Peyer's patch (tissue), 4 donors: Measurements from ENCODE around the gene B4GALNT2.

Source experiments
- CTCF ChIP-seq, 6 experiments: fragments of 450-650 bp in 4 of 6; fragments of 200-600 bp in 2 of 6; sonication (generic) in 1 of 6; IDR thresholded peaks; one replicate each; pipeline ENCODE4 v1.5.1; 2017 to 2019; ENCODE audit warnings: antibody characterized with exemption in 6 of 6, mild to moderate bottlenecking in 3 of 6, moderate library complexity in 1 of 6
- POLR2A ChIP-seq, 2 donors: fragments of 450-650 bp; IDR thresholded peaks; one replicate each; pipeline ENCODE4 v1.5.1; 2017; ENCODE audit warnings: antibody characterized with exemption in 2 of 2, mild to moderate bottlenecking in 2 of 2, moderate library complexity in 2 of 2

- TF ChIP-seq CTCF (IDR thresholded peaks at IDR 0.05): no peak
- TF ChIP-seq POLR2A (IDR thresholded peaks at IDR 0.05): no peak
Observed at GRCh38 chr17:49089094-49089493, 43.5 kb upstream of the B4GALNT2 start.
